GM12865 (cell line): ENCODE results near the gene TMEM121B.
A peak's percentile ranks its signal among the peaks of the same experiment; 100 is the strongest.

ENCODE experiments used
- DNase-seq: peaks from one replicate; pipeline ENCODE4 v3.0.0; 2010; ENCODE audit warnings: low read depth
- H3K4me3 ChIP-seq: 2 replicates; pipeline ENCODE4 v1.5.1; 2011; ENCODE audit warnings: mild to moderate bottlenecking, low read depth, low read length, control low read depth
- CTCF ChIP-seq: IDR thresholded peaks from 2 replicates; pipeline ENCODE4 v1.5.1; 2011; ENCODE audit warnings: low read length, control low read depth, low read depth, inconsistent platforms; ENCODE audit not compliant: insufficient read depth; ENCODE audit errors: missing control alignments

The TMEM121B gene

DNA sequence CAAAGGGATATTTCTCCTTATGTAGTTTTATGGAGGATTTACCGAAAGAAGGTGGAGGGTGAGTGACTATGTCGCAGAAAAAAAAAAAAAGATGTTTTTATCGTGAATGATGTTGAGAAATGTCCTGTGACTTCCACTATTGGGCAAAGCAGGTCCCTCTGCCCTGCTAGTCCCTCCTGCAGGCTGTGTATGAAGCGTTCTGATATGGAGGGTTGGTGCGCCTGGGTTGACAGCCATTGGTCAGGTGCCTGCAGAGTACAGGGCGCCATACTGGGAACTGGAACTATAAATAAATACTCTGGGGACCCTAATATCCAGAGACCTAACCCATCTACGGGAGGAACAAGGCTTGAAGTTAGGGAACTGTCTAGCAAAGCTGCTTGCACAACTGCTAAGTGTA lies 34.9 kb downstream of the TMEM121B start:
- H3K4me3 ChIP-seq = peak overlapping the region; percentile 94
- TF ChIP-seq CTCF = no peak
- no peak for DNase-seq

GRCh38 chr22:17085277-17086181 lies 35.6 kb downstream of the TMEM121B start:
- H3K4me3 ChIP-seq = peak overlapping the region; percentile 94
- DNase-seq = peak; percentile 32
- no peak for TF ChIP-seq CTCF

DNA sequence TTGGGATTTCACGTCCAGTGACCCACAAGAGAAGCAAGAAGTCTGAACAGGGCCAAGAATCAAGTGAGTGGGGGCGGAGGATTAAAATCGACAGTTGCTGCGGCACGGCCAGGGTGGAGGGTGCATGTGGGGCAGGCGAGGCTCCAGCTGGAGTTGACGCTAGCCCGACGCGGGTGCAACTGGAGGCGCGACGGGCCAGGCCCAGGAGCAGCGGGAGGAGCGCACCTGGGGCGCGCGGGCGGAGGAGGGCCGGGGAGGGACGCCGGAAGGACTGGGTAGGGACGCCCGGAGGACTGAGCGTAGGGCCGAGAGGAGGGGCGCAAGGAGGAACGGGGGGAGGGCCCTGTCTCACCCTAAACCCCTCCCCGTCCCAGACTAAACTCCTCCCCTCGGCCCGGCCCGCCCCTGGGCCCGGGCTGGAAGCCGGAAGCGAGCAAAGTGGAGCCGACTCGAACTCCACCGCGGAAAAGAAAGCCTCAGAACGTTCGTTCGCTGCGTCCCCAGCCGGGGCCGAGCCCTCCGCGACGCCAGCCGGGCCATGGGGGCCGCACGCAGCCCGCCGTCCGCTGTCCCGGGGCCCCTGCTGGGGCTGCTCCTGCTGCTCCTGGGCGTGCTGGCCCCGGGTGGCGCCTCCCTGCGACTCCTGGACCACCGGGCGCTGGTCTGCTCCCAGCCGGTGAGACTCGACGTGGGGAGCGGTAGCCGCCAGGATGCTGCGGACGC lies 36.4 kb downstream of the TMEM121B start, which contains the start of gene IL17RA:
Gene IL17RA (plus strand): TSS at position 447 of the 723 bp plus-strand sequence. CDS start 92 bp downstream, at position 539.
- DNase-seq = peak; percentile 96
- H3K4me3 ChIP-seq = peak within 1 kb of the TSS; percentile 94
- no peak for TF ChIP-seq CTCF

DNA sequence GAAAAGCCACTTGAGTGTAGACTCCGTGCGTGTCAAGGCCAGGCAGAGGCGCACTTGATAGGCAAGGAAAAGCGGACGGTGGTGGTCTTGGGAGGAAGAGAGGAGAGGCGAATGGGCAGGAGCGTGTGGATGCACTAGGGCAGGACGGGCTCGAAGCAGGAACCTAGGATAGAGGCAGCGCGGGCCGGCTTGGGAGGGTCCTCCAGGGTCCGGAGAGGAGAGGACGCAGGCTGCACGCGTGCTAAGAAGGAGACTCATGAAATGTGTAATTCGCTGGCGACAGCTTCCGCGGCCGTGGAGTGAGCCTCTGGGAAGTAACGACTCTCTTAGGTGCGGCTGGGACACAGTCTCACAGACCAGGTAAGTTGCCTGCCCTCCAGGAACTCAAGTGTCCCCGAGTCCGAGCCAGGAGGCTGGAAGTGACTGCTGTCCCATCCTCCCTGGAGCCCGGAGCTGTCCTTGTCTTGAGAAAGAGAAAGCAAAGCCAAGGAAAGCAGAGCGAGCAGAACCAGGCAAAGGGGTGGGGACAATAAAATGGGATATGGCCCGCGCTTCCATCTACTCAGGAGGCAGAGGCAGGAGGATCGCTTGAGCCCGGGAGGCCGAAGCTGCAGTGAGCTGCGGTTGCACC lies 37.2 kb downstream of the TMEM121B start:
- no peak for DNase-seq
- TF ChIP-seq CTCF = no peak
- H3K4me3 ChIP-seq = peak overlapping the region; percentile 94; the same call in 1 of the 2 replicates

- no peak for TF ChIP-seq CTCF
Observed at GRCh38 chr22:17083255-17083654, 37.9 kb downstream of the TMEM121B start.

DNA sequence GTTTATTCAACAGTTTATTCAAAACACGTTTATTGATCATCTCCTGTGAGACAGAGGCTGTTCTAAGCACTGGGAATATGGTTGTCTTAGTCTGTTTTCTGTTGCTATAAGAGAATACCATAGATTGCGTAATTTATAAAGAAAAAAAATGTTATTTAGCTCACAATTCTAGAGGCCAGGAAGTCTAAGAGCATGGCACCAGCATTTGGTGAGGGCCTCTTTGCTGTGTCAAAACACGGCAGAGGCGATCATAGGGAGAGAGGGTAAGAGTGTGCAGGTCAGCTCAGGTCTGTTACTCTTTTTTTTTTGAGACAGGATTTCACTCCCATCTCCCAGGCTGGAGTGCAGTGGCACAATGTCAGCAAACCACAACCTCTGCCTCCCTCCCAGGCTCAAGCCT lies 41.6 kb downstream of the TMEM121B start:
- no peak for TF ChIP-seq CTCF
- no peak for DNase-seq
- no peak overlapping the region for H3K4me3 ChIP-seq

More at GRCh38 chr22:17083255-17083654, 37.9 kb downstream of the TMEM121B start:
- H3K4me3 ChIP-seq = no peak overlapping the region
- no peak for DNase-seq
